8988T (cell line): ENCODE data around the gene CDK14.

Experiments used
- DNase-seq: peaks from one replicate; pipeline ENCODE4 v3.0.0; 2011

The CDK14 gene

GRCh38 chr7:90972906-90973550, 376.9 kb downstream of the CDK14 start:
- DNase-seq: no peak

DNA sequence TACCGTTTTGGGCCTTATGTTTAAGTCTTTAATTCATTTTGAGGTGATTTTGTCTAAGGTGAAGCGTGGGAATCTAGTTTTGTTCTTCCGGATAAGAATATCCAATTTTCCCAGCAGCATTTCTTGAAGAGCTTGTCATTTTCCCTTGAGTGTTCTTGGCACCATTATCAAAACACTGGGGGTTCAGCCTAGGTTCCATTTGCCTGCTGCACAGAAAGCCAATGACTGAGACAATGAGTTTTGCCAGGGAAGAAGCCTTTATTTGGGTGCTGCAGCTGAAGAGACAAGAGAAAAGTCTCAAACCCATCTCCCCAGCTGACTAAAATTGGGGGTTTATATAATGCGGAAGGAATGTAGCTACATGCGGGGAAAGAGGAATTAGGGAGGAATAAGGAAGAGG, 380.9 kb downstream of the CDK14 start:
- DNase-seq: no peak

DNA sequence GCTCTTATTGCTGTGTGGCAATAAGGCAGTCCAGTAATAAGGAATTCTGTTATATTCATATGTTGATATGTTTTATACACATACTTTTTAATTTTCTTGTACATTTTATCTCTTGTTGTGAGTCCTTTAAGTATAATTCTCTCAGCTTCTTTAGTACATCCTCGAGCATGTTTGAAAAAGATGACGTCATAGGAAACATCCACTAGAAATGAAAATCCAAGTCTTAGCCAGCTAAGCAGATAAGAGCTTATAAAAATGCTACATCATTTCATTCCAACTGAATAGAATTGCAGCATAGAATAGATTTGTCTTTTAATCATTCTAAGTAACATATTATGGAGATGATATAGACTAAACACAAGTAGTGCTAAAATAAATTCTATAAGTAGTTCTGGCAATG, 384.4 kb downstream of the CDK14 start:
- no peak for DNase-seq

DNA sequence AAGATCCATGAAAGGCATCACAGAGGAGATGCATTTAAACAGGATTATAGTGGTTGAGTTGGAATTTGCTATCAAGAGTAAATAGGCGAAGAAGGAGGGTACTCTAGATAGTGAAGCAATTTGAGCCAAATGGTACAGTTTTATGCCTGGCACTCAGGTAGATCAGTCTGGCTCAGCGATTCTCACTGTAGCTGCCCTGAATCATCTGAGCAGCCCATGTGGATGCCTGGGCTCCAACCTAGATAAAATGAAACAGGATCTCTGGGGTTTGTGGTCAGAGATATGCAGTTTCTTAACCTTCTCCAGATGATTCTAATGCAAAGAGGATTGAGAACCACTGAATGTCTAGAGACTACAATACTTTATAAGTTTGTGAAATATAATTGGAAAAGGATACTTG, 386.1 kb downstream of the CDK14 start:
- no peak for DNase-seq

DNA sequence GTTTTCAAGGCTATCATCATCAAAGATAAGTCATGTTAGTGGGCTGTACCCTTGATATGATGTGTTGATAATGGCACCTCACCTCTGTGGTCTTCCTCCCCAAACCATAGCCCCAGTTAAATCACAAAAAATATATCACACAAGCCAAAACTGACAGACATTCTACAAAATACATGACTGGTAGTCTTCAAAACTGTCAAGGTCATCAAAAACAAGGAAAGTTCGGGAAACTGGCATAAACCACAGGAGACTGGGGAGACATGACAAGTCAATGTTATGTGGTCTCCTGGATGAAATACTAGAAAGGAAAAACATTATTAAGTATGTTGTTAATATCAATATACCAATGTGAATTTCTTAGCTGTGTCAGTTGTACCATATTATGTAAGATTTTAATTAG, 388.6 kb downstream of the CDK14 start:
- DNase-seq: no peak

DNA sequence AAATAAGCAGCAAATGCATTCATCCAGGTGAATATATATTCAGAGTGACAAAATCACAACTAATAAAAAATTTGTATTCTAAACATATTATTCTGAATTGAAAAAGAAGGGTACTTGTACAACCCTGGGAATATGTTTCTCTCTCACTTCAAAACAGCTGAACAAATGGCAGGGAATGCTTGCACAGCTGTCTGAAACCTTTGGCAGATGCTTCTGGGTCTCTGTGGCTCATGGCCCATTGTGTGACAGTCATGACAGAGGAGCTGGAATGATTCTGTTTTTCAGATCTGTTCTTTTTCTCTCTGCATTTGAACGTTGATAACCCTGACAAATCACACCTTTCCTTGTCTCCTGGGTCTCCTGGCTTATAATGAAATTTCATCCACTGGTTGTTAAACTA, 392.4 kb downstream of the CDK14 start:
- DNase-seq: no peak

GRCh38 chr7:90988996-90989765, 393.1 kb downstream of the CDK14 start:
- no peak for DNase-seq

DNA sequence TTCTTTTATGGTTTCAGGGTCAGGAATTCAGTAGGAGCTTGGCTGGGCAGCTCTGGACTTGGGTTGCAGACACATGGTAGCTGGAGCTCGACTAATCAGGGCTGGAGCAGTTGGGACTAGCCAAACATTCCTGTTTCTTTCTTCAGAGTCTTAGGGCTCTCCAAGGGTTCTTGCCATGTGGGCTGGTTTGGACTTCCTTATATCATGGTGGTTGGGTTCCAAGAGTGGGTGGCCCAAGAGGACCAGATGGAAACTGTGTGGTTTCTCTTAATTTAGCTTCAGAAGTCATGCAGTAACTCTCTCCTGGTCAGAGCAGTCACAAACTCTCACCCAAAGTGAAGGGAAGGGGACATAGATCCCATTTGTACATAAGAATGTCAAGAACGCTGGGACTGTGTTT, 398.0 kb downstream of the CDK14 start:
- DNase-seq: no peak

GRCh38 chr7:90994601-90995000, 398.5 kb downstream of the CDK14 start:
- DNase-seq: no peak

- no peak for DNase-seq
These were observed 399.9 kb downstream of the CDK14 start for GRCh38 chr7:90995996-90996395.

DNA sequence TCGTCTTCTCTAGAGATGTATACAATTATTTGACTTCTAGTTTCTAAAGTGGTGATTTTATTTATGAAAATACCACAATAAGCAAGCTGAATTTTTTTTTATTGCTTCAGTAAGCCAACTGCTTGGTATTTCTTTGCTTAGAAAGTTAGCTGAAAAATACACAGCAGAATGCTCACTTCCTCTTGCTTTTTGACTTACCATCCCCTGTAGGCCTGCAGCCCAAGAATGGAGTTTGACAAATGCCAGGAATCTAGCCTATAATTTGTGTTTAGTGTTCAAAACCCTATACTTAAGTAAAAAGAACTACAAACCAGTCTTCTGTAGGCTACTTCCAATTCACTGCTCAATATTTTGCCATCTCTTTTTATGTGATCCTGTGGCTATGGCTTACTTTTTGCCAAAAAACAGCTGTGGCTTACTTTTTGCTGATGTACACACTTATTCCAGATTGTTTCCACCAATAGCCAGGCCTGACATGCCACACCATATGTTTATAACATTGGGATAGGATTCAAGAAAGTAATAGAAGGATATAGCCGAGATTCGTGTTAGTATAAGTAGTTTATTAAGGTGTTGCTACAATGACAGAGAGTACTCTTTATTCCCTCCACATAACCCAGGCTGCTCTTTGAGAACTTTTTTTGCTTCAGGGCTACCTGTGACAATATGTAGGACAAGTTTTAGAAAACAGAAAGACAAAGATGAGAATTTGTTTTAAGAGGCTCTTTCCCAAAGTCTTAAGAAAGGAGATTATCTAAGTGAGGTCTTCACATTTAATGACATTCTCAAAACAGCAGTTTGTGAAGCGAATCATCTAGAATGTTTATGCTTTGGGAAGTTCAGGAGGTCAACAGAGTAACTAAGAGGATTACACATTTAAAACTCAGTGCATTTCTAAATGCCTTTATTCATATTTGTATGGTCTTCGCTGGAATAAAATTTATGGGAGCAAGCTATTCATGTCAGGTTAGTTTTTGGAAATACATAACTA, 404.2 kb downstream of the CDK14 start:
- no peak for DNase-seq

DNA sequence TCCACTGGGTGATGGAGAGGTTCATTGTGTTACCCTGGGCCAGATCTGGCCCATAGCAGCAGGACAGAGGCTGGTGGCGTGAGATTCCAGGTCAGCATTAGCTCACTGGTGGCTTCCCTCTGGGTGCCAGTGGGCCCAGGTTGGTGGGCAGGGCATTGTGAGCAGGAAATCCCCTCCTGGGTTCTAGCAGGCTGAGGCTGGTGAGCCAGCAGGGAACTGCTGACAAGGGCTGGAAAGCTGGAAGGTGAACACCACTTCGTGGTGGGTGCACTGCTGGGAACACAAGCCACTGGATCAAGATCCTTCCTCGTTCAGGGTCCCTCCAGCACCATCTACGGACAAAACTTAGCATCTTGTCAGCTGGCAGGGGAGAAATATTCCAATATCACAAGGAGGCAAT, 408.9 kb downstream of the CDK14 start:
- no peak for DNase-seq

- no peak for DNase-seq
These were observed 409.7 kb downstream of the CDK14 start for GRCh38 chr7:91005841-91006240.

GRCh38 chr7:91007371-91007770, 411.2 kb downstream of the CDK14 start:
- DNase-seq: no peak

DNA sequence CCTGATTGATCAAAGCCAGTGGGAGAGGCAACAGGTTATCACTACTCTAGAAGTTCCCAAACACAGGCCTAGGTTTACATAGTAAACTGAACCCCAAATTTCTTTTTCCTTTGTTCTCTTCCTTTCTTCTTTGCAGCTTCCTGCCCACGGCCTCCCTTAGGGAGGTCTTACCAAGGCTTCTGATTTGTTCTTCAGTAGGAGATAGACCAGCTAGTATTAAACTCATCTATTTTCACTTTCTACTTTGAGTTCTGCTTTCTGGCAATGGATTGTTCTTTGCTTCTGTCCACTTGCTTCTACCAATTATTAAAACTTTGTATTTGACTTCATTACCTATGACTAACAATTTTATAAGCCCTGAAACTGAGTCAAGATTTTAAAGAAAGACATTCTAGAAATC, 417.0 kb downstream of the CDK14 start:
- no peak for DNase-seq

GRCh38 chr7:91019686-91020385, 423.7 kb downstream of the CDK14 start:
- no peak for DNase-seq

- no peak for DNase-seq
These were observed 424.7 kb downstream of the CDK14 start for GRCh38 chr7:91020636-91021385.

DNA sequence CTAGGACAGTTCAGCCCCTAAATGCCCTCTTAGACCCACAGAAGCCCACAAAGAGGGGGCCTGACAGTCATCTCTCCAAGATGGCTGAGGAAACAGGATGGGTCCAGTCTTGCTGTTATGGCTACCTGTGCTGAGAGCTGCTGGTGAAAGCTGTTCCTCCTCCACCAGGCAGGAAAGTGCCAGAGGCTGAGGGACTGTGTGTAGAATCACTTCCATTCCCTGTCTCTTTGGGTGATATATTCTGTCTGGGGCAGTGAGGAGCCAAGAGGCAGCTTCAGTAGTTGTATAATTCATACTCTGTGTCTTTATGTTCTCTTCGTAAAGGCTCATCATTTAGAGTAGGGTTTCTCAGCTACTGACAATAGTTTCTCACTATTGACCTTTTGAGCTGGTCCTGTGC, 425.8 kb downstream of the CDK14 start:
- no peak for DNase-seq

GRCh38 chr7:91025906-91026390, 429.8 kb downstream of the CDK14 start:
- DNase-seq: no peak

DNA sequence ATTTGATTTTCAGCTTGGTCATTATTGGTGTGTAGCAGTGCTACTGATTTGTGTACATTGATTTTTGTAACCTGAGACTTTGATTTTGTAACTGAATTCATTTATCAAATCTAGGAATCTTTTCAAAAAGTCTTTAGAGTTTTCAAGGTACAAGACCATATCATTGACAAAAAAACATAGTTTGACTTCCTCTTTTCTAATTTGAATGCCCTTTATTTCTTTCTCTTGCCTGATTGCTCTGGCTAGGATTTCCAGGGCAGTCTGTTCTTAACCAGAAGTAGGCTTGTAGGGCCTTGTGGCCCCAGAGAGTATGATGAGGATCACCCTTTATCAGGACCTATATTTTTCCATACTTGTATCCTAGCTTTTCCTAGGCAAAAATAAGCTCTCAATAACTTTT, 433.6 kb downstream of the CDK14 start:
- no peak for DNase-seq

GRCh38 chr7:91030680-91031380, 434.7 kb downstream of the CDK14 start:
- no peak for DNase-seq
